MG63 (cell line): ENCODE measurements around the gene SELENOM. TPM values are rescaled to one million over a fixed set of nuclear protein-coding genes. Genes with fewer than 3 reads are reported as not detected.
"Not testable (repeated sequence)": the region's sequence is repeated elsewhere in the genome, so short reads cannot be mapped to it uniquely, and the experiment has no call there.

Experiments used
- DNase-seq: peaks from one replicate; pipeline ENCODE4 v3.0.0-alpha.2; 2020
- H3K27me3 ChIP-seq: fragments of 250-450 bp; sonication (Bioruptor Pico); 2 replicates; pipeline ENCODE4 v1.5.1; 2020; ENCODE audit warnings: mild to moderate bottlenecking, moderate library complexity
- H3K36me3 ChIP-seq: fragments of 250-450 bp; sonication (Bioruptor Pico); 2 replicates; pipeline ENCODE4 v1.5.1; 2020; ENCODE audit warnings: mild to moderate bottlenecking, moderate library complexity
- H3K4me3 ChIP-seq: fragments of 250-450 bp; sonication (Bioruptor Pico); 2 replicates; pipeline ENCODE4 v1.5.1; 2020; ENCODE audit warnings: mild to moderate bottlenecking, moderate library complexity
- H3K9me3 ChIP-seq: fragments of 250-450 bp; sonication (Bioruptor Pico); 2 replicates; pipeline ENCODE4 v1.5.1; 2020; ENCODE audit warnings: mild to moderate bottlenecking, moderate library complexity
- total RNA-seq: library from RNA; depleted of rRNA; stranded (reverse); fragments of >200 nt; shearing (Covaris generic); gene quantifications from 2 replicates; pipeline ENCODE4 v1.2.3, GENCODE V29; 2014; ENCODE audit warnings: low replicate concordance

SELENOM gene
- total RNA-seq, 1 experiment from 2014 or later: 98.8 TPM

GRCh38 chr22:31121403-31121802 is 14.0 kb upstream of the SELENOM start:
- Histone ChIP-seq H3K36me3 (no peaks in the 10 kb centered on the region), H3K9me3 (no peaks in the 10 kb centered on the region), H3K4me3 (no peak overlapping the region), H3K27me3 (no peaks in the 10 kb centered on the region; the same call in 1 of the 2 replicates)
- DNase-seq: no peak

DNA sequence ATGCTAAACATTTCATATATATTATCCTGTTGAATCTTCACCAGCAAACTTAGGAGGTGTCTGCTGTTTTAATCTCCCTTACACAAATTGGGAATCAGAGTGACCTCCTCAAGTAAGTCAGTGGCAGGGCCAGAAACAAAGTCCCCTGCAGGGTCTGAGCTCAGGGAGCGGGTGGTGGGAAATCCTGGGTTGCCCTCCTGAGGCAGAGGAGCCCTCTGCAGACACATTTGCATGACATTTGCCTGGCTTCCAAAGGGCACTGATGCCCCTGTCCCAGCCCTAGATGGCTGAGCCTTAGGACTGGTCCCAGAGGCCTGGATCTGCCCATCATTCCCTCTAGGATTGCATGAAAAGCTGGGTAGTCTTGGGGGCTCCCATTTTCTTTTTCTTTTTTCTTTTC is 13.3 kb upstream of the SELENOM start:
- no peak for DNase-seq
- Histone ChIP-seq H3K9me3 (no peaks in the 10 kb centered on the region), H3K36me3 (no peaks in the 10 kb centered on the region), H3K27me3 (no peaks in the 10 kb centered on the region; the same call in 1 of the 2 replicates), H3K4me3 (no peak overlapping the region)

- Histone ChIP-seq H3K9me3 (no peaks in the 10 kb centered on the region), H3K27me3 (no peaks in the 10 kb centered on the region; the same call in 1 of the 2 replicates), H3K36me3 (no peaks in the 10 kb centered on the region), H3K4me3 (no peak overlapping the region)
- DNase-seq: no peak
Observed at GRCh38 chr22:31120230-31120629, 12.9 kb upstream of the SELENOM start.

- no peak for DNase-seq
- H3K9me3 ChIP-seq: no peaks in the 10 kb centered on the region
- no peak overlapping the region for H3K4me3 ChIP-seq
- H3K27me3 ChIP-seq: no peaks in the 10 kb centered on the region; the same call in 1 of the 2 replicates
- H3K36me3 ChIP-seq: no peaks in the 10 kb centered on the region
Observed at GRCh38 chr22:31119026-31119717, 11.8 kb upstream of the SELENOM start.

- no peaks in the 10 kb centered on the region for H3K27me3 ChIP-seq
Observed at GRCh38 chr22:31118046-31118820, 10.9 kb upstream of the SELENOM start.

GRCh38 chr22:31112547-31113091 is 5.3 kb upstream of the SELENOM start:
- not testable (repeated sequence) for DNase-seq, H3K9me3 ChIP-seq, H3K27me3 ChIP-seq, H3K4me3 ChIP-seq, H3K36me3 ChIP-seq

More at GRCh38 chr22:31118046-31118820, 10.9 kb upstream of the SELENOM start:
- Histone ChIP-seq H3K9me3 (no peaks in the 10 kb centered on the region), H3K36me3 (no peaks in the 10 kb centered on the region), H3K4me3 (no peak overlapping the region)
- no peak for DNase-seq

DNA sequence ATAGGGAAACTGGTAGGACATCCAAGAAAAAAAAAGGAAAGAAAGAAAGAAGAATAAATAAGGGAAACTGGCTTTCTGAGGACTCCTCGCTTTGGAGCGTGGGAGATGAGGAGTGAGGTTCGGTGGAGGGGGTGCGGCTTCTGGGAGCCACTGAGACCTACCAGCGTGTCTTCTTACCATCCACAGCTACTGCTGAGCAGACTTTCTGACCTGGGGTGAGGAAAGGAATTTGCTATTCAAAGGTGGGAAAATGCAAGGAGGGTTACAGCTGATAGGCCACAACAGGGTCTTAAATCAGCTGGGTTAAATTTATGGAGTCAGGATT is 488 bp upstream of the SELENOM start:
- Histone ChIP-seq H3K9me3 (no peaks in the 10 kb centered on the region), H3K4me3 (peak overlapping the region; percentile 63), H3K27me3 (no peaks in the 10 kb centered on the region), H3K36me3 (peaks cover 19% of the 10 kb centered on the region)
- DNase-seq: no peak

DNA sequence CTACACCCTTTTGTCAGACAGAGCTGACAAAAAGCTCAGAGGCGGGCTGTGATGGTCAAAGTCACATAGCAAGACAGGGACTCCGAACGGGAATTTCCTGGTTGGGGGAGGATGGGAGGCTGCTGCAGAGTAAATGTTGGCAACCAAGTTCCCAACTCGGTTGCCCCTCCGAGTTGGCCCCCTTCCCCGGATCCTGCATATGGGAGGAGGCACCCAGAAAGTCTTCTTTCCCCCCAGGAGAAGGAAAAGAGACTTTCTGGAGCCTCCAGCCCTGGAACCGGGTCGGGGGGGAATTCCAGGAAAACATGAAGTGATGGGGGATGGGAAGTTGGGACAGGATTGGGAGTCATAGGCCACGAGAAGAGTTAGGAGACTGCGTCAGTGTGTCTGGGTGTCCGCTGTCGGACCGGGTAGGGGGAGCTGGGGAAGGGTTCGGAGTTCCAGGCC is 614 bp downstream of the SELENOM start:
- Histone ChIP-seq H3K4me3 (peak overlapping the region; percentile 63), H3K27me3 (no peaks in the 10 kb centered on the region), H3K9me3 (no peaks in the 10 kb centered on the region), H3K36me3 (peaks cover 28% of the 10 kb centered on the region)
- DNase-seq: peak; percentile 30

DNA sequence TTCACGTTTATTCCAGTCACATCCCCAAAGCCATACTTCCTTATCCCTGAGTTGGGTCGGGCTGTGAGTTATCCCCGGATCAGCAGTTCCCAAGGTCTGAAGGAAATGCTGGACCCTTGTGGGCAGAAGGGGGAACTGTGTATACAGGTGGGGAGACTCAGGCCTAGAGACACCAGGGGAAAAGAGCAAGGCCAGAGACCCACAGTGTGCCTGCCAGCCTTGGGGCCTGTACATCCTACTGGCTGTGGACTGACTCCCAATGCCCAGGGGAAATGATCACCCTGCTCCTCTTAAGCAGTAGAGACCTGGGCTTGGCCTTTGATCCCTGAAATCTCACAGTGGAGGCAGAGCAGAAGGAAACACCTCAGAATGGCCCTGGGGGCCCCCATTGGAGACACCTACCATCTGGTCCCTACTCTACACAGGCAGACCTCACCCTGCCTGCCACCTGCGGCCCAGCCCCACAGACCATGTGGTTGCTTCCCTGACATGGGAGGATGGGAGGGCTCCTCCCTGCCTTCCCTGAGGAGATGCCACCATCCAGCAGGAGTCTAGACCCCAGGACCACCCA is 1.3 kb downstream of the SELENOM start:
- H3K9me3 ChIP-seq: no peaks in the 10 kb centered on the region
- peaks cover 33% of the 10 kb centered on the region for H3K36me3 ChIP-seq
- H3K27me3 ChIP-seq: no peaks in the 10 kb centered on the region
- H3K4me3 ChIP-seq: peak overlapping the region; percentile 63
- DNase-seq: no peak

- DNase-seq: no peak
Observed at GRCh38 chr22:31105282-31105929, 2.0 kb downstream of the SELENOM start.

GRCh38 chr22:31104869-31105268 is 2.5 kb downstream of the SELENOM start:
- Histone ChIP-seq H3K27me3 (no peaks in the 10 kb centered on the region), H3K36me3 (peaks cover 39% of the 10 kb centered on the region), H3K9me3 (no peaks in the 10 kb centered on the region), H3K4me3 (no peak overlapping the region)
- no peak for DNase-seq

More at GRCh38 chr22:31105282-31105929, 2.0 kb downstream of the SELENOM start:
- Histone ChIP-seq H3K9me3 (no peaks in the 10 kb centered on the region), H3K27me3 (no peaks in the 10 kb centered on the region), H3K4me3 (no peak overlapping the region), H3K36me3 (peaks cover 36% of the 10 kb centered on the region)

GRCh38 chr22:31103899-31104694 is 3.3 kb downstream of the SELENOM start:
- Histone ChIP-seq H3K4me3 (no peak overlapping the region), H3K36me3 (peaks cover 46% of the 10 kb centered on the region), H3K9me3 (no peaks in the 10 kb centered on the region), H3K27me3 (no peaks in the 10 kb centered on the region)
- DNase-seq: no peak

DNA sequence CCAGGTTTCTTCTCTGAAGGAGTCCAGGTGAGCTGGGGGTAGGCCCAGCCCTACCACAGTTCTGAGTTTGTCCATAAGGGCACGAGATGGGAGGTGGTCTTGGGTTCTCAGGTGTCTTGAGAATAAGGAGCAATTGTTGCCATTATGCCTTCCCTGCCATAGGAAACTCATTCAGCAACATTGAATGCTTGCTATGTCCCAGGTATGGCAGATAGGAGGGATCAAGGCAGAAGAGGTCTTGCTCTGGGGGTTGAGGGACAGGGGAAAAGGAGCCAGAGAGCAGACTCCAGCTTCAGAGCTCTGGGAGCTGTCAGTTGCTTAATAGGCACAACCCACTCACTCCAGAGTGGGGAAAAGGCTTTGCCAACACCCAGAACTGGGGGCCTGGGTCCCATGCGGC is 4.3 kb downstream of the SELENOM start:
- DNase-seq: no peak
- Histone ChIP-seq H3K9me3 (no peaks in the 10 kb centered on the region), H3K4me3 (no peak overlapping the region), H3K27me3 (no peaks in the 10 kb centered on the region), H3K36me3 (peaks cover 53% of the 10 kb centered on the region)

DNA sequence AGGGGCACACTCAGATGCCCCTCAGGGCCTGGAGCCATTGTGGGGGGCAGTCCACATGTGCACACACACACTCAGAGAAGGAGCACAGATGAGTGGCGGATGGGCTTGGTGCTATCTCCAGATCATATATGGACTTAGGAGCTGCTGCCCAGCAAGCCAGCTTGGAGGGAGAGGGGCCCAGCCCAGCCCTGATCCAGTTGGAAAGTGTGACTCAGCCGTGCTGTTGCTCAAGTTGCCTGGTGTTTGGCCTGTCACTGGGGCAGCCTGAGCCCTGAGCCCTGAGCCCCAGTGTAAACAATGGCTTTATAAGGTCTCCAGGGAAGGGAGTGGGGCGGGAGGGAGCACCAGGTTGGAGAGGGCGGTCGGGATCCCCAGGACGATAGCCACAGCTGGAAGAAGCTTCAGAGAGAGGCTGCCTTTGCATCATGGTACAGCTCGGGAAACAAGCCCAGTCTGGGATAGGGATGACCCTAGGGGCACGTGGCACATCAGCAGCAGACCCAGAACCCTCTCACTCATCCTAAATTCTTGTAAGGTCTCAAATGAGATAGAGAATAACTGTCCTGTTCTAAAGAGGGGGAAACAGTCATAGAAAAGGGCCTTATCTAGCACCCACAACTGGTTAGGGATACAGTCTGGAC is 4.8 kb downstream of the SELENOM start:
- peaks cover 58% of the 10 kb centered on the region for H3K36me3 ChIP-seq
- no peaks in the 10 kb centered on the region for H3K9me3 ChIP-seq
- H3K27me3 ChIP-seq: no peaks in the 10 kb centered on the region
- DNase-seq: peak; percentile 87
- no peak overlapping the region for H3K4me3 ChIP-seq

GRCh38 chr22:31100762-31101525 is 6.4 kb downstream of the SELENOM start:
- H3K4me3 ChIP-seq: no peak overlapping the region
- H3K36me3 ChIP-seq: peaks cover 71% of the 10 kb centered on the region
- H3K27me3 ChIP-seq: no peaks in the 10 kb centered on the region
- H3K9me3 ChIP-seq: no peaks in the 10 kb centered on the region
- DNase-seq: no peak
